Activated CD8-positive, alpha-beta memory T cell treated with anti-CD3 and anti-CD28 coated beads for 36 hours (primary cell): Measurements from ENCODE around the gene RNF224. TPM values are rescaled to one million over a fixed set of nuclear protein-coding genes. Genes with fewer than 3 reads are reported as not detected.

Experiments used
- CTCF ChIA-PET: fragments of 350-600 bp; sonication (Branson Sonifier 250); formaldehyde crosslinking; loops from one replicate; lab custom pipeline; 2021; ENCODE audit warnings: antibody characterized with exemption; lab: Charles Lee
- POLR2A ChIA-PET: fragments of 350-600 bp; sonication (Branson Sonifier 250); formaldehyde crosslinking; loops from one replicate; lab custom pipeline; 2021; ENCODE audit warnings: antibody characterized with exemption; lab: Charles Lee
- total RNA-seq, 2 experiments: library from RNA; stranded (reverse); gene quantifications; one replicate each; pipeline ENCODE4 v1.2.3, GENCODE V29; 2021

RNF224 gene
- total RNA-seq: not detected

DNA sequence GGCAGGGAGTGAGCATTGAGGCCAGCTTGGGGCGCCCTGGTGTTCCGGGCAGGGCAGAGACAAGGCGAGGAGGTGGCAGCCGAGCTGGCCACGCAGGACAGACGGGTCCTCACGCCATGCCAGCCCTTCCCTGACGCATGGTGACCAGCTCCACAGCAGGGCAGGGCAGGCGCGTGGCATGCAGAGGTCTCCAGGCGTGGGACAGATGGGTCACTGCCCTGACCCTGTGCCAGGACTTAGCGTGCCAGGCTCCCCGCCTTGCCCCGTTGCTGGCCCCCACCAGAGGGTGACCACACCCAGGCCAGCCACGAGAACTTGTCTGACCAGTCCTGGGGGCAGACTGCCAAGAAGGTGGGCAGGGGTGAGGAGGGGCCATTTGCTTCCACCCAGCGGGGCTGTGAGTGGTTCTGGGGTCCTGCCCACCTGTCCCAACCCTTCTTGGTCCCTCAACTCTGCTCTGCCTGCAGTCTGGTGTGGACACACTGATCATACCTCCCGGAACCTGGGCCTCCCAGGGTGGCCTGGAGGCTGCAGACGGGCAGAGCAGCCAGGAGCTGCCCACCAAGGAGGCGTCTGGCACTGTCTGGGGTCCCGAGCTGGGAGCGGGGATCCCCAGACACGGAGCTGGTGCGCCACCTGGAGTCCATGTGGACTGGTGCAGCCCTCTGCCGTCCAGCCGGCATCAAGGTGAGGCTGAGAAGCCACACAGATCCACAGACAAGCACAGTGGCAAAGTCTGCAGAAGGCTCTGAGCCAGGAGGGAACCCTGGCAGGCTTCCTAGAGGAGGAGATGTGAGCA, at the start of gene RNF224:
Gene RNF224 (plus strand): TSS at position 449 of the 799 bp plus-strand sequence. CDS start 834 bp downstream, outside the sequence.
- POLR2A ChIA-PET: interaction anchor here (0.6 to 2.7 kb wide), 2 partner anchors 13 to 108 kb away, joined by 3 to 6 read pairs; partner anchors contain the start of gene TUBB4B

DNA sequence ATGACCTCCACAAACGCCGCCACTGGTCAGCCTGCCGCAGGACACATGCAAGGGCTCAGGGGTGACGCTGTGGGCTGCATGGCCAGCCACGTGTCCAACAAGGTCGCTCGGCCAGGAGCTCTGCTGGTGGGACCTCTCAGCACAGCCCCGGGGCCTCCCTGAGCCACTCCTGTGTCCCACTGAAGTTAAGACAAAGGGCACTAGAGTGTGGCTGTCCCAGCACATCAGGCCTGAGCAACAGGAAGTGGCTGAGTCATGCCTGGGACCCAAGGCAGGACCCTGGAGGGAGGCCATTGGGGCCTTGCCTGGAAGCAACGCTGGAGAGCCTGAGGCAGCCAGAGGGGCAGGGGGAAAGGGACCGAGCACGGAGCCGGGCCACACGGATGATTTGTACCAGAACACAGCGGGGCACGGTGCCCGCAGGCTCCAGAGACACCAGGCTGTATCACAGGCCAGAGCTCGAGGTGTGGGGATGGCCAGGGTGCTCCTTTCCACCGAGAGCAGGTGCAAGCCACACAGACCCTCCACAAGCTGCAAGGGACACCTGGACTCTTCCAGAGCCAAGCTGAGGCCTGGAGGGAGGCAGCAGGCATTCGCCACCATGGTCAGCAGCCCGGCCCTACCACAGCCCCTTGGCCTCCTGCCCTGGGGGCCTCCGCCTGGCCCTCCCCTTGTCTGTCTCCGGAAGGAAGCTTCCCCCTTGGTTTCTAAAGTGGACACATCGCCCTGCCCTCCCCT, 48.9 kb upstream of the RNF224 start:
- CTCF ChIA-PET: interaction anchor here (0.7 kb wide), 2 partner anchors 9 to 20 kb away, joined by 3 to 4 read pairs; no protein-coding TSS in a partner anchor
- POLR2A ChIA-PET: no interaction called here

More for the DNA sequence above, at the start of gene RNF224:
- CTCF ChIA-PET: interaction anchor here (0.5 to 7.0 kb wide), 19 partner anchors 9 to 183 kb away, joined by 3 to 49 read pairs (median 5); partner anchors contain the start of genes ANAPC2, DPP7, NPDC1 and SSNA1

DNA sequence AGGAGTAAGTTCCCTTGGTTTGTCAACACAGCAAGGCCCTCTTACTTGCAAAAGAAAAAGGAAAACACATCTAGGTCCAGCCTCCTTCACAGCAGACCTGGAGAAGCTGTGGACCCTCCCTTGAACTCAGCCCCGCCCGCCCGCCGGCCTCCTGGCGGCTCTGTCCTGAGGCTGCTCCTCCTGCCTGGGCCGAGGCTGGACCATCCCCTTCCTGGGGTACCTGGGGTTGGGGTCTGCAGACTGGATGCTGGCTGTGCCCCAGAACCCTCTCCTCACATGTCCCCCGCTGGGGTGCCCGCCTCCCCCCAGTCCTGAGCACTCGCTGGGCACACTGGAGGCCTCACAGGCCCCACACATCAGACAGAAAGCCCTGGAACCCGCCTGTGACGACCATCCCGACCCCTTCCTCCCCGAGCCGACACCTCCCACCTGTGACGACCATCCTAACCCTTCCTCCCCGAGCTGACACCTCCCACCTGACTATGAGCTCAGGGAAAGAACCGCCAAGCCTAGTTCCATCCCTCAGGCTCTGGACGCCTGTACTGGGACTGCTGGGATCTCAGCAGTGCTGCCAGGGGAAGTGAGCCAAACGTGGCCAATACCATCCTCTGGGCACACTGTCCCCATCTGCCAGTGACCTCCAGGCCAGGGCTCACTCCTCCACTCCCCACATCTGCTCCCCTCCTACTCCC, 48.2 kb upstream of the RNF224 start:
- ChIA-PET POLR2A (no interaction called here), CTCF (interaction anchor here (0.7 kb wide), 2 partner anchors 19 to 30 kb away, joined by 3 read pairs; no protein-coding TSS in a partner anchor)

DNA sequence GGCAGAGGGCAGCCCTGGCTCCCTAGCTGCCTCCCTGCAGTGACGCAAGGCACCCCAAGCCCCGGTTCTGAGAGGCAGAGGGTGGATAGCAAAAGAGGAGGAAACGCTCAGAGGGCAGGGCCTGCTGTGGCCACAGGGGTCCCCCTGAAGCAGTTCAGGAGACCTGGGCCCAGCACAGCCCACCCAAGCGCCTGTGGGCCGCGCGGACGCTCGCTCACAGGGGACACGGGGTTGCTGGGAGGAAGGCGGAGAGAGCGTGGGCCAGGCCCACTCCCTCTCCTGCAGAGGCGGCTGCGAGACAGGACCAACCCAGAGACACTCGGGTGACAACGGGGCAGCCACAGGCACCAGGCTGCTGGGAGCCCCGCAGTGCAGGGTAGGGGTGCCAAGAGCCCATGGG, 47.5 kb upstream of the RNF224 start:
- POLR2A ChIA-PET: no interaction called here
- CTCF ChIA-PET: no interaction called here

DNA sequence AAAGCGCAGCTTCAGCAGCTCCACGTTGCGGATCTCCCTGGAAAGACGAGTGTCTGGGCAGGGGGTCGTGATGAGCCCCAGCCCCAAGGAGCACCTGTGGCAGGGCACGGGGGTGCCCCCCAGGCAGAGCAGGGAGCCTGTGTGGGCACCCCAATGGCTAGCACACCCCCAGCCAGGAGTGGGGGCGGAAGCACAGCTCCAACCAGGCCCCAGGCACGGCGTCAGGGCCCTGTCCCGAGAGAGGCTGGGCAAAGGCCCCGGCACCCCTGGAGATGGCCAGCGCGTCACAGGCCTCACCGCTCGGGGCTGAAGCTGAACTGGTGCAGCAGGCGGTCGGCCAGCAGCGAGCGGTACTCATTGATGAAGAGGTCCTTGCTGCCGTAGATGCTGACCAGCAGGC, 46.8 kb upstream of the RNF224 start:
- ChIA-PET POLR2A (no interaction called here), CTCF (interaction anchor here (1.4 kb wide), 1 partner anchor 12 kb away, joined by 3 read pairs; no protein-coding TSS in a partner anchor)

DNA sequence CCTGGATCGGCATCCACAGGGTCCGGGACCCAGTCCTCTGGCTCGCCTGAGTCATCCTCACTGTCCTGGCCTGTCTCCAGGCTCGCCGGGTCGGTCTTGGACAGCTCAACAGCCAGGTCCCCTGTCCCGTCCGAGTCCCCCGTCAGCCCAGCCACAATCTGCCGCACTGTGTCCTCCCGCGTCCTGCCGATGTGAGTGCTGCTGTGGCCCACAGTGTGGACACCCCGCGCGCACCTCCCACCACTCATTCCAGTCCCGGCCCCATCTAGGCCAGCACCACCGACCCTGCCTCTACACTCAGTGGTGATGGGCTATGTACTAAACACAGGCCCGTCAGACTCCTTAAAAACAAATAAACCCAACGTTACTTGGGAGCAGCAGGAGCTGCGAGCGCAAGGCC, 45.6 kb upstream of the RNF224 start:
- CTCF ChIA-PET: interaction anchor here (1.4 kb wide), 1 partner anchor 13 kb away, joined by 3 read pairs; no protein-coding TSS in a partner anchor
- POLR2A ChIA-PET: no interaction called here

DNA sequence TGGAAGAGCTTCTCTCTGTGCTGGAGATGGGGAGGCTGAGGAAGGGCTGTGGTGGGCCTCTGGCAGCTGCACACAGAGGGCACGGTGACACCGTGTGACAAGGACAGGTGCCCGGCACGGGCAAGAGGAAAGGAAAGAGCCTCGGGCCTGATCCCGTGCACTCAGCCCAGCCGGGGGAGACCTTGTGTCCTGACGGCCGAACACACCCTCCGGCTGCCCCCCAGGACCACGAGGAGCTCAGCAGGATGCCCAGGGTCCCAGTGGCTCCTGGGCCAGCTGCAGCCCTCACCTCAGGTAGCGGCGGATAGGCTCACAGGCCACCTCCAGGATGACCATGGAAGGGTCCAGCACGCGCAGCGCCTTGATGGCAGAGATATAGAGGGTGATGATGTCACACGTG, 44.5 kb upstream of the RNF224 start:
- ChIA-PET POLR2A (interaction anchor here (0.5 kb wide), 1 partner anchor 71 kb away, joined by 3 read pairs; no protein-coding TSS in a partner anchor), CTCF (interaction anchor here (1.2 kb wide), 1 partner anchor 54 kb away, joined by 3 read pairs; no protein-coding TSS in a partner anchor)

DNA sequence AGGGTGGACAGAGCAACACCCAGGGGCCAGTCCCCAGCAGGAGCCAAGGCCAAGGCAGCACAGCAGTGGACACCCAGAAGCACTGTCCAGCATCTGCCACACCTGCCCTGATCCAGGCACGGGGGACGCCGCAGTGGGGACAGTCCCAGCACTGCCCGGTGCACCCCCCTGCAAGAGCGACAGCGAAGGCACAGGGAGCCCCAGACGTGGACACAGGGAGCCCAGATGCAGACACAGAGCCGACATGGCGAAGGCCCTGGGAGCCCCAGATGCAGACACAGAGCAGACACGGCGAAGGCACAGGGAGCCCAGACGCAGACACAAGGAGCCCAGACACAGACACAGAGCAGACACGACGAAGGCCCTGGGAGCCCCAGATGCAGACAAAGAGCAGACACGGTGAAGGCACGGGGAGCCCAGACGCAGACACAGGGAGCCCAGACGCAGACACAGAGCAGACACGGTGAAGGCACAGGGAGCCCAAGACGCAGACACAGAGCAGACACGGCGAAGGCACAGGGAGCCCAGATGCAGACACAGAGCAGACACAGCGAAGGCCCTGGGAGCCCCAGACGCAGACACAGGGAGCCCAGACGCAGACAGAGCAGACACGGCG, 43.2 kb upstream of the RNF224 start:
- CTCF ChIA-PET: no interaction called here
- POLR2A ChIA-PET: no interaction called here

DNA sequence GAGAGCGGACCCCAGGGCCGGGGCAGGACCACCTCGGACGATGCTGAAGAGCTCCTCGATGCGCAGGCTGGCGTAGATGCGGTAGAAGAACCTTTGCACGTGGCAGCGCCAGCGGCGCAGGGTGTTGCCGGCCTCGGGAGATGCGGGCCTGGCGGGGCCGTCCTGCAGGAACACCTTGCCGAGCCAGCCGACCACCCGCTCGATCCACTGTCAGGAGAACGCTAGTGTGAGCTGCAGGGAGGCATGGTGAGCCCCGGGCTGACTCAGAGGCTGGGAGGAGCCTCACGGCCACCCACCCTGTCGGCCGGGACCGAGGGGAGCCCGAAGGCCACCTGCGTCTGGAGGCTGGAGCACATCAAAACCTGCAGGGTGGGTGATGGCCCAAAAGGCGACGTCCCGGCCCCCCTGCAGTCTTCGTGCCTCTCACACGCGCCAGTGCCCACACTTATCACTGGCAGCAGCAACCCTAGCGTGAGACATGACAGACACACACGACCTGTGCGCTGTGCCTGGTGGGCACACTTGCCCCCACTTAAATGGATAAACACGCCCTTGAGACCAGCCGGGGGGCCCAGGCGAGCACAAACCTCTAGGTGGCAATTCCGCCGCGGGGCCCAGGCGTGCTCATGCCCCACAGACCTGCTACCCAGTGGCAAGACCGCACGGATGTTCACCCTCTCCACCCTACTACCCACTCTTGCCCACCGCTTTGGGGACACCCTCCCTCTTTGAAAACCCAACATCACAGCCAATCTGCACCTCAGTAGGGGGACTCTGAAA, 42.2 kb upstream of the RNF224 start:
- POLR2A ChIA-PET: no interaction called here
- CTCF ChIA-PET: interaction anchor here (2.0 kb wide), 1 partner anchor 10 kb away, joined by 5 read pairs; no protein-coding TSS in a partner anchor

DNA sequence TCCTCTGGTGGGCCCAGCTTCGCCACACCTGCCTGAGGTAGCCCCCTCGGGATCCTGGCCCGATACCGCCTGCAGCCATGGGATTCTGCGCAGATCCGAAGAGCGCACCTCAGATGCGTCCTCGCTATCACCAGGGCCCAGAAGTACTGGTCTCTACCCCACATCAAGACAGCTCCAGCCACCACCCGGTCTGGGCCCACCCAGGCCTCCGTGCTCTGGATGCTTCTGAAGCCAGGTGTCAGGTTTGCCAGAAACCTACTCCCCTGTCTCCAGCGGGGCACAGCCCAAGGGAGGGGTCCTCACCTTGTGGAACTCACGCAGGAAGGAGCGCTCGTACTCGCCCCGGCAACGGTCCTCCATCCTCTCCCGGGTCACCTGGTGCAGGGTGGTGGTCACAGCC, 41.4 kb upstream of the RNF224 start:
- ChIA-PET CTCF (interaction anchor here (2.0 kb wide), 1 partner anchor 11 kb away, joined by 5 read pairs; no protein-coding TSS in a partner anchor), POLR2A (no interaction called here)

DNA sequence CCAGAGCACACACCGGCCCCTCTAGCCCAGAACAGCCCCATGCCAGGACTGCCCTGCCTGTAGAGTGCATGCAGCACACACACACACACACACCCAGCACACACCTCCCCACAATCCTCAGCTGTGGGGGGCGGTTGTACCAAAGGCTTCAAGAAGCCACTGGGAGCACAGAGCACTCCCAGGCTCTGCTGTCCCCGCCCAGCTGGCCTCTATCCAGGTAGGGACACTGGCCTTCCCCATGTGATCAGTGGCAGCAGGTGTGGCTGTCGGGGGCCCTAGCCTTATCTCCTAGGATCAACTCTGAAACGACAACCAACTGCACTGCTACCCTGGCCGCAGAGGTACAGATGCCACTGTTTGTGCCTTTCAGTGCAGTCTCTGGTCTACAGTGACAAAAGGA, 40.9 kb upstream of the RNF224 start:
- POLR2A ChIA-PET: no interaction called here
- CTCF ChIA-PET: interaction anchor here (2.0 kb wide), 1 partner anchor 11 kb away, joined by 5 read pairs; no protein-coding TSS in a partner anchor

DNA sequence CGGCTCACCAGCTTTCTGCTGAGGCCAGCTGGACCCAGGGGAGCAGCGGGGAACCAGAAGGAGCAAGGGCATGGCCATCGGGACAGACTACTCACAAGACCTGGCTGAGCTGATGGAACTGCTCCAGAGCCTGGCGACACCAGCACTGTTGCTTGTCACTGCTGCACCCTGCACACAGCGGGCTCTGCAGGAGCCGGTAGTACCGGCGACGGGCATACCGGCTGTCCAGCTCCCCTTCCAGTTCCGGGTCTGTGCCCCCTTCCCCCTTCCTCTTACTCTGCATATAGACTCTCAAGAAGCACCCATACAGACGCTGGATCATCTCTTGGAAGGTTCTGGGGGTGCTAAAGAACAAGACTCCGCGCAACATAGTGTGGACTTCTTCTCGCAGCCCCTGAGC, 39.9 kb upstream of the RNF224 start:
- ChIA-PET CTCF (interaction anchor here (1.0 to 3.2 kb wide), 9 partner anchors 9 to 158 kb away, joined by 3 to 21 read pairs (median 5); partner anchors contain the start of genes NPDC1, RNF224 and TPRN), POLR2A (interaction anchor here (1.0 to 3.4 kb wide), 4 partner anchors 13 to 92 kb away, joined by 3 to 19 read pairs (median 7); partner anchors contain the start of gene TPRN)

DNA sequence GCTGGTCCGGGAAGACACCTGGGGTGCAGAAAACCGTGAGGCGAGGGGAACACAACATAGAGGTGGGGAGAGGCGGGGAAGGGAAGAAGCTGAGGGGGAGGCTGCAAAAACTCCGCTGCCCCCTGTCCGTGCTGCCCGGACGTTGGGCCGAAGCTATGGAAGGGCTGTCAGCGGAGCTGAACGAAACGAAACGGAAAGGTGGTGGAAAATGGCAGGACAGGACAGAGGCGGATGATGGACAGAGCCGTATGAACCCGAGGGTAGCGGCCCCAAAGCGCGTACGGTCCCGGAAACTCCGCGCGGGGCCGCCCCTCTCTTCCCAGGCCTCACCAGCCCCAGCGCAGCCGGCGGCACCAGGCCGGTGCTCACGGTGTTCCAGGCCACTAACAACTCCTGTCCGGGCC, 39.2 kb upstream of the RNF224 start:
- POLR2A ChIA-PET: interaction anchor here (1.0 to 3.4 kb wide), 7 partner anchors 10 to 93 kb away, joined by 3 to 19 read pairs (median 6); partner anchors contain the start of gene TPRN
- CTCF ChIA-PET: interaction anchor here (1.0 to 3.2 kb wide), 12 partner anchors 8 to 154 kb away, joined by 3 to 21 read pairs (median 4); partner anchors contain the start of genes NPDC1, RNF224, SLC34A3 and TPRN

DNA sequence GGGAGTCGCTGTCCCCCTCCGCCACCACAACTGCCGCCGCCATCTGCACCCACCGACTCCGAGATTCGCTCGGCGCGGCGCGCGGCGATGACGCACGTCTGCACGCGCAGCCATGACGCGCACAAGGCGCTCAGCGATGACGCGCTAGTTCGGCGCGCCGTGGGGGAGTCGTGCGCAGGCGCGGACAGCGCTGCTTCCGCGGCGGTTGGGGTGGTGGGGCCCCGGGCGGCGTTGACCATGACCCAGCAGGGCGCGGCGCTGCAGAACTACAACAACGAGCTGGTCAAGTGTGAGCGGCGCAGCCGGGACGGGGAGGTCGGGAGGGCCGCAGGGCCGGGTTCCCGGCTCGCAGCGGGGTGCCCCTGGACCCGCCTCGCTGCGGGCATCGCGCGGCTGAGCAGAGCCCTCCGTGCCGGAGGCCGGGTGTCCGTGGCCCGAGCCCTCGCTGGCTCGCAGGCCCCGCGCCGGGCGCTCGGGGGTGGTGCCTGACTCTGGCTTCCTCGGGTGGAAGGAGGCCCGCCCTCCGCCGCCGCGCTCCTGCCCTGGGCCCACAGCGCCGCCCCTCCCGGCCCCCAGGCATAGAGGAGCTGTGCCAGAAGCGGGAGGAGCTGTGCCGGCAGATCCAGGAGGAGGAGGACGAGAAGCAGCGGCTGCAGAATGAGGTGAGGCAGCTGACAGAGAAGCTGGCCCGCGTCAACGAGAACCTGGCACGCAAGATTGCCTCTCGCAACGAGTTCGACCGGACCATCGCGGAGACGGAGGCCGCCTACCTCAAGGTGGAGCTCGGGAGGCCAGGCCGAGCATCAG, 38.6 kb upstream of the RNF224 start, which contains the start of the genes ANAPC2 and SSNA1:
Gene ANAPC2 (minus strand): TSS at position 71 of the 807 bp plus-strand sequence. CDS start 28 bp downstream, at position 43.
Gene SSNA1 (plus strand): TSS at position 187 of the 807 bp plus-strand sequence. CDS start 51 bp downstream, at position 238.
- CTCF ChIA-PET: interaction anchor here (0.8 to 3.2 kb wide), 17 partner anchors 8 to 154 kb away, joined by 3 to 21 read pairs (median 4); partner anchors contain the start of genes GRIN1, NPDC1, RNF224 and SLC34A3
- POLR2A ChIA-PET: interaction anchor here (0.8 to 3.4 kb wide), 11 partner anchors 10 to 381 kb away, joined by 3 to 19 read pairs (median 4); partner anchors contain the start of gene TPRN
